Trophoblast cell (in vitro differentiated cells and primary cell): ENCODE measurements around the gene GDPD4.
A peak's percentile ranks its signal among the peaks of the same experiment; 100 is the strongest.

Experiments used
- DNase-seq, 2 donors: peaks; one replicate each; pipeline ENCODE4 v3.0.0-alpha.2; 2016
- H2AFZ ChIP-seq: 2 replicates; pipeline ENCODE4 v1.6.1; 2013; ENCODE audit warnings: low read length, moderate library complexity, mild to moderate bottlenecking; ENCODE audit not compliant: insufficient read depth, poor library complexity
- H2AK5ac ChIP-seq: 2 replicates; pipeline ENCODE4 v1.6.1; 2013; ENCODE audit warnings: mild to moderate bottlenecking, low read length
- H2BK120ac ChIP-seq: 2 replicates; pipeline ENCODE4 v1.6.1; 2013; ENCODE audit warnings: low read length, mild to moderate bottlenecking, moderate library complexity; ENCODE audit not compliant: insufficient read depth, poor library complexity
- H2BK12ac ChIP-seq: 2 replicates; pipeline ENCODE4 v1.6.1; 2013; ENCODE audit warnings: mild to moderate bottlenecking, low read length, moderate library complexity
- H2BK5ac ChIP-seq: 2 replicates; pipeline ENCODE4 v1.6.1; 2013; ENCODE audit warnings: low read length, low read depth, moderate library complexity, mild to moderate bottlenecking; ENCODE audit not compliant: poor library complexity
- H3K14ac ChIP-seq: 2 replicates; pipeline ENCODE4 v1.6.1; 2013; ENCODE audit warnings: mild to moderate bottlenecking, low read length
- H3K18ac ChIP-seq: 2 replicates; pipeline ENCODE4 v1.6.1; 2013; ENCODE audit warnings: mild to moderate bottlenecking, low read length
- H3K23ac ChIP-seq: 2 replicates; pipeline ENCODE4 v1.6.1; 2013; ENCODE audit warnings: low read length
- H3K27ac ChIP-seq: 2 replicates; pipeline ENCODE4 v1.5.1; 2013; ENCODE audit warnings: low read depth, mild to moderate bottlenecking, inconsistent platforms, low read length, moderate library complexity
- H3K27me3 ChIP-seq: 2 replicates; pipeline ENCODE4 v1.6.1; 2013; ENCODE audit warnings: inconsistent platforms, mild to moderate bottlenecking, low read length, moderate library complexity; ENCODE audit not compliant: insufficient read depth
- H3K36me3 ChIP-seq, 2 experiments: 1 replicate in 1 of 2; 2 replicates in 1 of 2; pipeline ENCODE4 v1.6.1; 2013; ENCODE audit warnings: low read length in 2 of 2, mild to moderate bottlenecking in 2 of 2, moderate library complexity in 1 of 2; ENCODE audit not compliant: insufficient read depth in 2 of 2, control insufficient read depth in 1 of 2
- H3K4ac ChIP-seq: 2 replicates; pipeline ENCODE4 v1.6.1; 2013; ENCODE audit warnings: low read depth, mild to moderate bottlenecking, low read length, moderate library complexity
- H3K4me1 ChIP-seq, 2 experiments: 1 replicate in 1 of 2; 2 replicates in 1 of 2; pipeline ENCODE4 v1.6.1; 2013; ENCODE audit warnings: low read length in 2 of 2, mild to moderate bottlenecking in 2 of 2, moderate library complexity in 1 of 2; ENCODE audit not compliant: insufficient read depth in 2 of 2, control insufficient read depth in 1 of 2
- H3K4me2 ChIP-seq: 2 replicates; pipeline ENCODE4 v1.6.1; 2013; ENCODE audit warnings: inconsistent platforms, mild to moderate bottlenecking, low read length, moderate library complexity
- H3K4me3 ChIP-seq: 2 replicates; pipeline ENCODE4 v1.5.1; 2013; ENCODE audit warnings: mild to moderate bottlenecking, low read depth, low read length, inconsistent platforms
- H3K79me1 ChIP-seq: one replicate; pipeline ENCODE4 v1.6.1; 2013; ENCODE audit warnings: low read length
- H3K79me2 ChIP-seq: 2 replicates; pipeline ENCODE4 v1.6.1; 2013; ENCODE audit warnings: low read length, mild to moderate bottlenecking; ENCODE audit not compliant: control insufficient read depth, insufficient read depth, poor library complexity
- H3K9ac ChIP-seq: 2 replicates; pipeline ENCODE4 v1.6.1; 2013; ENCODE audit warnings: mild to moderate bottlenecking, low read length
- H3K9me3 ChIP-seq: 2 replicates; pipeline ENCODE4 v1.6.1; 2013; ENCODE audit warnings: low read depth, mild to moderate bottlenecking, control low read depth, inconsistent platforms, low read length; ENCODE audit not compliant: insufficient read depth
- H4K12ac ChIP-seq: 2 replicates; pipeline ENCODE4 v1.6.1; 2013; ENCODE audit warnings: low read depth, mild to moderate bottlenecking, low read length, moderate library complexity
- H4K8ac ChIP-seq: 2 replicates; pipeline ENCODE4 v1.6.1; 2013; ENCODE audit warnings: low read depth, mild to moderate bottlenecking, low read length, moderate library complexity
- H4K91ac ChIP-seq: one replicate; pipeline ENCODE4 v1.6.1; 2013; ENCODE audit warnings: low read depth, mild to moderate bottlenecking, low read length, moderate library complexity
- WGBS: extraction: QIAGEN DNeasy Blood & Tissue Kit; methylation state at CpG from one replicate; pipeline ENCODE4 v1.1.7; 2013; ENCODE audit warnings: missing lambda C conversion rate; ENCODE audit not compliant: insufficient read length, insufficient coverage; ENCODE audit errors: extremely low coverage; 5-methylcytosine and 5-hydroxymethylcytosine counted together

Gene GDPD4

DNA sequence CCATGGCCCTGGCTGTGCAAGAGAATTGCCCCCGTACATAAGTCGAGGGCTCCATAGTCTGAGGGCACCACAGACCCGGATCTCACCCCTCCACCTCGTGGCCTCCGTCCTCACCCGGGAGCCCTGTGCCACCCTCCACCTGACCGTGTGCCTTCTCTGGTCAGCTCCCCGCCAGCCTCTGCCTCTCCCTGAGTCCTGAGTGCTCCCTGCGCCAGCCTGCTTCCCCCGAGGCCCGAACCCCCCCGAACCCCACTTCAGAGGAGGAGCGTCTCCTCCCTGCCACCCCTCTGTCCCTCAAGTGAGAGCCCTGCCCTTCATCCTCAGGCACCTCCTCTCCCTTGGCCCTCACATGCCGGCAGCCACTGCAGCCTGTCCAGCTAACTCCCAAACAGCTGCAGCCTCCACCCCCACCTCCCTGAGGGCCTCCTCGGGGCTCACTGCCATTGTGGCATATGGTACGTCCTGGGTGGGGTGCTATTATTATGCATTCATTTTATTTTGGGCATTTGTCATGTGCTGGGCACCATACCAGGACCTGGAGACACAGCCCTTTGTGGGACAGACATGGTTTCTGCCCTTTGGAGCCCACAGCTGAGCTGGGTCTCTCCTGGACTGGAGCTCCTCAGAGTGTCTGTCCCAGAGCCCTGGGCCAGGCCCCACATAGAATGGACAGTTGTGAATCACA, 106.3 kb downstream of the GDPD4 start:
- no peak overlapping the region for H3K9ac ChIP-seq
- H2BK12ac ChIP-seq = no peak overlapping the region
- no peak overlapping the region for H3K18ac ChIP-seq
- no peak overlapping the region for H3K4me2 ChIP-seq
- no peaks in the 10 kb centered on the region for H3K4me1 ChIP-seq
- H3K79me2 ChIP-seq = no peaks in the 10 kb centered on the region
- H4K8ac ChIP-seq = no peak overlapping the region
- no peak overlapping the region for H2AK5ac ChIP-seq
- no peak overlapping the region for H2BK120ac ChIP-seq
- no peaks in the 10 kb centered on the region for H3K79me1 ChIP-seq
- H3K14ac ChIP-seq = no peak overlapping the region
- H3K4ac ChIP-seq = no peak overlapping the region
- H3K27ac ChIP-seq = no peak overlapping the region
- no peak overlapping the region for H2BK5ac ChIP-seq
- WGBS = no CpG with 5 or more reads among the region's 16 CpGs
- H3K9me3 ChIP-seq = peaks cover 2% of the 10 kb centered on the region
- H3K36me3 ChIP-seq = no peaks in the 10 kb centered on the region
- no peak overlapping the region for H3K23ac ChIP-seq
- H3K4me3 ChIP-seq = no peak overlapping the region
- H3K27me3 ChIP-seq = no peaks in the 10 kb centered on the region
- H4K91ac ChIP-seq = no peak overlapping the region
- no peak overlapping the region for H2AFZ ChIP-seq
- no peak overlapping the region for H4K12ac ChIP-seq
- DNase-seq = no peak

DNA sequence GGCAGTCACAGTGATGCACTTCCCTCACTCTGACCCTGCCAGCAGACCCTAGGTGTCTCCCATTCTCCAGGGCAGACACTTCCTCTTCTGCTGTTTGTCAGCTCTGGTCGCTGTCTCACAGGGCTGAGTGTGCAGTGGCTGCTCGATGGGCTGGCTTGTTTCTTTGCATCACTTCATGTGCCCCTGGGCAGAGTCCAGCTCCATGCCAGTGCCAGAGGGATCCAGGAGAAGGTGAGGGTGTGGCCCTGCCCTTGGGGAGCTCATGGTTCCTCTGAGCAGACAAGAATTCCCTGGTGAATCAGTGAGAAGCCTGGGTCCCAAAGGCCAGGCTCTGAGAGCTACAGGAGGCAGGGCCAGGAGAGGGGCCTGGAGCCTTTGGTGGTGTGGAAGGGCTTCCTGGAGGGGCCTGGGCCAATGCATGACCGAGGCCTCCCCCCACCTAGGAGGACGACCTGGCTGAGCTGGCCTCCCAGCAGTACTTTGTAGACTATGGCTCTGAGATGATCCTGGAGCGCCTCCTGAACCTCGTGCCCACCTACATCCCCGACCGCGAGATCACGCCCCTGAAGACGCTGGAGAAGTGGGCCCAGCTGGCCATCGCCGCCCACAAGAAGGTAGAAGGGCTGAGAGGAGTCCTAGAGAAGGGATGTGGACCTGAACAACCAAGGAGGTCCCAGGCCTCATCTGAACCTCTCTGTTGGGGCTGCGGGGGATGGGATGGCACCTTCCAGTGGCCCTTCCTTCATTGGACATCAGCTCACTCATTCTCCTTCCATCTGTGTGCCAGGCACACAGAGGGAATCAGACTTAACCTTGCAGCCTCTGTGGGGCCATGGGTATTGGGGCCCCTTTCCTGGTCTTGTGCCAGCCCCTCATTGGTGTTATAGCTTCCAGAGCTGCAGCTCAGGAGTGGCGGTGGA, 107.3 kb downstream of the GDPD4 start:
- Histone ChIP-seq H4K12ac (no peak overlapping the region), H3K27me3 (no peaks in the 10 kb centered on the region), H3K4ac (no peak overlapping the region), H3K9me3 (peaks cover 2% of the 10 kb centered on the region), H3K18ac (no peak overlapping the region), H3K4me3 (no peak overlapping the region), H2AK5ac (no peak overlapping the region), H3K27ac (no peak overlapping the region), H4K91ac (no peak overlapping the region), H2BK120ac (no peak overlapping the region), H3K4me1 (no peaks in the 10 kb centered on the region), H2BK12ac (no peak overlapping the region), H3K79me1 (no peaks in the 10 kb centered on the region), H3K4me2 (no peak overlapping the region), H2BK5ac (no peak overlapping the region), H2AFZ (no peak overlapping the region), H4K8ac (no peak overlapping the region), H3K36me3 (no peaks in the 10 kb centered on the region), H3K14ac (no peak overlapping the region), H3K23ac (no peak overlapping the region), H3K9ac (no peak overlapping the region), H3K79me2 (no peaks in the 10 kb centered on the region)
- WGBS = no CpG with 5 or more reads among the region's 15 CpGs
- no peak for DNase-seq

DNA sequence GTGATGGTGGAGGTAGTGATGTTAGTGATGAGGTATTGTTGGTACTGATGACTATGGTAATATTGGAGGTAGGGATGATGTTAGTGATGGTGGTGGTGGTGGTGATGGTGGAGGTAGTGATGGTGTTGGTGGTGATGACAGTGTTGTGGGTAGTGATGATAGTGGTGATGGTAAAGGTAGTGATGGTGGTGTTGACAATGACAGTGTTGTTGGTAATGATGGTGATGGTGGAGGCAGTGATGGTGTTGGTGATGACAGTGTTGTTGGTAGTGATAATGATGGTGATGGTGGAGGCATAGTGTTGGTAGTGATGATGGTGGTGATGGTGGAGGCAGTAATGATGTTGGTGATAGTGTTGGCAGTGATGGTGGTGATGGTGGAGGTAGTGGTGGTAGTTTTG, 108.3 kb downstream of the GDPD4 start:
- Histone ChIP-seq H3K27ac (no peak overlapping the region), H2BK12ac (no peak overlapping the region), H3K27me3 (no peaks in the 10 kb centered on the region), H2BK5ac (no peak overlapping the region), H4K12ac (no peak overlapping the region), H3K9ac (no peak overlapping the region), H3K9me3 (peaks cover 2% of the 10 kb centered on the region), H3K4me2 (no peak overlapping the region), H3K4me1 (no peaks in the 10 kb centered on the region), H4K91ac (no peak overlapping the region), H3K14ac (no peak overlapping the region), H4K8ac (no peak overlapping the region), H3K4me3 (no peak overlapping the region), H3K36me3 (no peaks in the 10 kb centered on the region), H3K4ac (no peak overlapping the region), H3K23ac (no peak overlapping the region), H3K79me1 (no peaks in the 10 kb centered on the region), H2AFZ (no peak overlapping the region), H3K79me2 (no peaks in the 10 kb centered on the region), H2AK5ac (no peak overlapping the region), H2BK120ac (no peak overlapping the region), H3K18ac (no peak overlapping the region)
- DNase-seq = no peak

DNA sequence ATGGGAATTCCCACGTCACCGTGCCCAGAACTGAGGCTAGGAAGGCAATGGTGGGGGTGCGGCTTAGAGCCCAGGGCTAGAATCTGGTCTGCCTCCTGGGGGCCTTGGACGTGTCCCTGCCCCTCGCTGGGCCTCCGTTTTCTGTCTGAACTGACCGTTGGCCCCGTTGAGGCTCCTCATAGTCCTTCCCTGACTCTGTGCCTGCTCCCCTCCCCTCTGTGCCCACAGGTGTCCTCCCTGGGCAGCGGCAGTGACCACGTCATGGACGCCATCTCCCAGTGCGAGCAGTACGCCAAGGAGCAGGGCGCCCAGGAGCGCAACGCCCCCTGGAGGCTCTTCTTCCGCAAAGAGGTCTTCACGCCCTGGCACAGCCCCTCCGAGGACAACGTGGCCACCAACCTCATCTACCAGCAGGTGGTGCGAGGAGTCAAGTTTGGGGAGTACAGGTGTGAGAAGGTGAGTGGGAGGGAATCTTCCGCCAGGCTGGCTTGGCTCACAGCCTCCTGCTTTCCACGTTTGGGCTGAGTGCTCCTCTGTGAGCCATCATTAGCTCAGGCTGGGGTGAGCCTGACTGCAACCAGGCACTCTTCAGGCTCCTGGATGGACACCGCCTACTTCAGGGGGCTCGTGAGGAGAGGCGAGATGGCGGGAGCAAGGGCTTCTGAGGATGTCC, 109.5 kb downstream of the GDPD4 start:
- Histone ChIP-seq H3K27ac (no peak overlapping the region), H3K4me3 (no peak overlapping the region), H3K79me1 (no peaks in the 10 kb centered on the region), H3K9ac (no peak overlapping the region), H3K79me2 (no peaks in the 10 kb centered on the region), H3K14ac (no peak overlapping the region), H4K91ac (no peak overlapping the region), H3K4me2 (peak overlapping the region; percentile 16), H3K36me3 (no peaks in the 10 kb centered on the region), H4K8ac (peak overlapping the region; percentile 12), H2BK12ac (no peak overlapping the region), H3K9me3 (peaks cover 2% of the 10 kb centered on the region), H3K4ac (no peak overlapping the region), H3K4me1 (no peaks in the 10 kb centered on the region), H3K18ac (no peak overlapping the region), H2AK5ac (no peak overlapping the region), H2BK5ac (no peak overlapping the region), H2BK120ac (no peak overlapping the region), H3K23ac (no peak overlapping the region), H2AFZ (no peak overlapping the region), H3K27me3 (no peaks in the 10 kb centered on the region), H4K12ac (no peak overlapping the region)
- peak in 1 of 2 donors; percentile 49 for DNase-seq
- WGBS = no CpG with 5 or more reads among the region's 27 CpGs
